ENCODE results near the gene MVK. TPM values are rescaled to one million over a fixed set of nuclear protein-coding genes. Genes with fewer than 3 reads are reported as not detected.

Gene MVK
- total RNA-seq, 2 donors from 2014 or later: 13.4 to 54.1 TPM

DNA sequence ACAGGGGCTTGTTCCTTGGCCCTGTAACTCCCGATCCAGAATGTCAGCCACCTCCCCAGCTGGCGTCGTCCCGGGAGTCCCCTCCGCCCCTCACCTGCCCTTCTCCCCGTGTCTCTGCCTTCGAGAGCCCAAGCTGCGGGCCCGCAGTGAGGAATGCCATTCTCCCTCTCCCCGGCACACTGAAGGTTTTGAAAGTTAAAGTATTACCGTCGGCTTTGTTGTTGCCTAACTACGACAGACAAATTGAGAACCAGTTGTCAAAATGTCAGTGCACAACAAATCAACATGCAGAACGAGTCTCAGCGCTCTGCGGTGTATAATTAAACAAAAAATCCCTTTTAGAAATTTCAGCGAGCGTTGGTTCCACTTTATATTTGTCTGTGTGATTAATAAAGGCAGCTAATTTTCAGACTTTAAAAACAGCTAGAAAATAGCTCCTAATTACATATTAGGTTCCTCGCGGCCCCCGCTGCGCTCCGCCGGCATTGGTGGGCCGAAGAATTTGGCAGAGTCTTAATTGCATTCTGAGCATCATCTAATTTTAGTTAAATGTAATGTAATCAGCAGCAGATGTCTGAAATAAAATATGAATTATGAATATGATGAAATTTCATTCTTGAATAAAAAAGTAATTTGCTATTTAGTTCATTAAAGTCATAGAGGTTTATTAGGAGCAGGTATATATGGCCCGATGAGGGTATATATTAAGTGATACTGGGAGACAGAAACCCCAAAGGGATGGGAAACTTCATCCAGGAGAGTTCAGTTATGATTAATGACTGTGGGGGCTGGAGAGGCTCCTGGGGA lies 40.3 kb downstream of the MVK start:
- Histone ChIP-seq H3K9me3 (no peaks in the 10 kb centered on the region), H3K4me3 (no peak overlapping the region), H3K27ac (no peak overlapping the region), H3K36me3 (no peaks in the 10 kb centered on the region), H3K27me3 (replicated peaks; ENCODE audit: insufficient read depth) (no peaks in the 10 kb centered on the region), H3K4me1 (replicated peaks) (no peaks in the 10 kb centered on the region)
- 72% methylated on average over 26 of the region's 26 CpGs for WGBS
- intact Hi-C loops (cut with DNase I): no loop called here
- no peak for DNase-seq (ENCODE audit: low spot score)
- TF ChIP-seq, protein P1, sequence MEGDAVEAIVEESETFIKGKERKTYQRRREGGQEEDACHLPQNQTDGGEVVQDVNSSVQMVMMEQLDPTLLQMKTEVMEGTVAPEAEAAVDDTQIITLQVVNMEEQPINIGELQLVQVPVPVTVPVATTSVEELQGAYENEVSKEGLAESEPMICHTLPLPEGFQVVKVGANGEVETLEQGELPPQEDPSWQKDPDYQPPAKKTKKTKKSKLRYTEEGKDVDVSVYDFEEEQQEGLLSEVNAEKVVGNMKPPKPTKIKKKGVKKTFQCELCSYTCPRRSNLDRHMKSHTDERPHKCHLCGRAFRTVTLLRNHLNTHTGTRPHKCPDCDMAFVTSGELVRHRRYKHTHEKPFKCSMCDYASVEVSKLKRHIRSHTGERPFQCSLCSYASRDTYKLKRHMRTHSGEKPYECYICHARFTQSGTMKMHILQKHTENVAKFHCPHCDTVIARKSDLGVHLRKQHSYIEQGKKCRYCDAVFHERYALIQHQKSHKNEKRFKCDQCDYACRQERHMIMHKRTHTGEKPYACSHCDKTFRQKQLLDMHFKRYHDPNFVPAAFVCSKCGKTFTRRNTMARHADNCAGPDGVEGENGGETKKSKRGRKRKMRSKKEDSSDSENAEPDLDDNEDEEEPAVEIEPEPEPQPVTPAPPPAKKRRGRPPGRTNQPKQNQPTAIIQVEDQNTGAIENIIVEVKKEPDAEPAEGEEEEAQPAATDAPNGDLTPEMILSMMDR (IDR thresholded peaks at IDR 0.05): no peak
- no peak for TF ChIP-seq POLR2AphosphoS5 (IDR thresholded peaks at IDR 0.05)

DNA sequence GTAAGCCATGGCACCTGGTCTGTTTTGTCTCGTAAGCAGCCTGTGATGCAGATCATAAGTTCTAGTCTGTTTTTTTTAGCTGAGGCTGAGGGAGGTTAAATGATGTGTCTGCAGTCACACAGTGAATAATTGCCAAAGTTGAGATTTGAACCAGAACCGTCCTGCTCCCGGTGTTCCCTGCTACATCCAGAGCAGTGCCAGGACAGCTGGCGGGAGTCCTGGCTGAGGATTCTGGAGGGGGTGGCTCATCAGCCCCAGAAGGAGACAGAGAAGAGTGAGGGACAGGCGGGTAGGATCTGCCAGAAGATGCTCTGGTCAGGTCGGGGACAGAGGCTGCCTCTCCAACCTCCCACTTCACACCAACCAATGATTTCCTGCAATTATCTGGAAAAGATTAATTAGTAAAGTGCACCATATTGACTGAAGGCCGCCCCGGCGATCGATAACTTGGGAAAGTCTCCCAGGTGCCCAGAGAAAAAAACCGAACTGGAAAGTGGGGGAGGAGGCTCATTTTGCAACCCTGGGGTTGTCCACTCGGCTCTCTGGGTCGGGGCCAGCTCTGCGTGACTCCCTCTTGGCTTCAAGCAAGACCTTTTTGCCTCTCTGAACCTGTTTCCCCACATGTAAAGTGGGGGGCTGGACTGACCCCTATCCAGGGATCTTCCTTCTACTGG lies 42.1 kb downstream of the MVK start:
- 70% methylated on average over 14 of the region's 14 CpGs for WGBS
- Histone ChIP-seq H3K36me3 (no peaks in the 10 kb centered on the region), H3K4me3 (no peak overlapping the region), H3K27me3 (replicated peaks; ENCODE audit: insufficient read depth) (no peaks in the 10 kb centered on the region), H3K9me3 (no peaks in the 10 kb centered on the region), H3K4me1 (replicated peaks) (no peaks in the 10 kb centered on the region), H3K27ac (no peak overlapping the region)
- TF ChIP-seq POLR2A (IDR thresholded peaks at IDR 0.05) (no peak), POLR2AphosphoS5 (IDR thresholded peaks at IDR 0.05) (no peak)
- TF ChIP-seq, protein P1 (IDR thresholded peaks at IDR 0.05): no peak
- intact Hi-C loops (cut with DNase I): no loop called here
- DNase-seq (ENCODE audit: low spot score): no peak

DNA sequence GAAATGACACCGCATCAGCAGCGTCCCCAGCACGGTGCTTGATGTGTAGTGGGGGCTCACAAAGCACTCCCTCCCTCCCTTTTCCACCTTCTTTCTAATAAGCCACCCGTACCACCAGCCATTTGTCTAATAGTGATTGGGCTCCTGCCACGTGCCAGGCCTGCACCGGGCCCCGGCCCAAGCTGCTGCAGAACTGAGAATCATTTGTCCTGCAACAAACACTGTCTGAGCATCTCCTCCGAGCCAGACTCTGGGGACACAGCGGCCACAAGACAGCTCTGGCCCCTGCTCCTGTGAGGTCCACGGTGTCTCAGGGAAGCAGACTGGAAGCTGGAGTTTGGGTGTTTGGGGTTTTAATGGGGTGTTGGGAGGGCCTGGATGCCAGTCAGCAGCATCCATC lies 43.9 kb downstream of the MVK start:
- DNase-seq (ENCODE audit: low spot score): no peak
- Histone ChIP-seq H3K27me3 (replicated peaks; ENCODE audit: insufficient read depth) (no peaks in the 10 kb centered on the region), H3K27ac (no peak overlapping the region), H3K4me1 (replicated peaks) (no peaks in the 10 kb centered on the region), H3K4me3 (no peak overlapping the region), H3K36me3 (no peaks in the 10 kb centered on the region), H3K9me3 (no peaks in the 10 kb centered on the region)
- 48% methylated on average over 10 of the region's 10 CpGs for WGBS
- TF ChIP-seq POLR2AphosphoS5 (IDR thresholded peaks at IDR 0.05): no peak
- TF ChIP-seq POLR2A (IDR thresholded peaks at IDR 0.05): no peak
- TF ChIP-seq, protein P1 (IDR thresholded peaks at IDR 0.05): no peak
- intact Hi-C loops (cut with DNase I): no loop called here

DNA sequence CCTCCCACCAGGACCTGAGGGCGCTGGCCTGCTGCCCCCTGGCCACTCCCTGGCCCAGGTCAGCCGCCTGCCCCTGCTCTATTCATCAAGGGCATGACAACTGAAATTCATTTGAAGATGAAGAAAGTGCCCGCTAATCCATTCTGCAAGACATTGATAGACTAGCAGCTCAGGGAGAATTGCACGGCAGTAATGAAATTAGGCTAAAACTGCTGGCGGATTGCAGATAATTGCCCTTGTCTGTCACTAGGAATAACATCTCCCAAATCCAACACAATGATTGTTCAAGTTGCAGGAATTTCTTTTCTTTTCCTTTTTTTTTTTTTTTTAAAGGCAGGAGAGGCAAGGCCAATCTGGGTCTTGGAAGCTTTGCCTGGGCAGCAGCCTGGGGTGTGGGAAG lies 44.5 kb downstream of the MVK start:
- H3K27me3 ChIP-seq (replicated peaks; ENCODE audit: insufficient read depth): no peaks in the 10 kb centered on the region
- no peak for DNase-seq (ENCODE audit: low spot score)
- H3K36me3 ChIP-seq: no peaks in the 10 kb centered on the region
- WGBS: 98% methylated on average over 5 of the region's 5 CpGs
- no peaks in the 10 kb centered on the region for H3K9me3 ChIP-seq
- H3K4me1 ChIP-seq (replicated peaks): no peaks in the 10 kb centered on the region
- intact Hi-C loops (cut with DNase I): no loop called here
- TF ChIP-seq POLR2A (IDR thresholded peaks at IDR 0.05) (no peak), POLR2AphosphoS5 (IDR thresholded peaks at IDR 0.05) (no peak)
- TF ChIP-seq, protein P1 (IDR thresholded peaks at IDR 0.05): no peak
- H3K4me3 ChIP-seq: no peak overlapping the region
- no peak overlapping the region for H3K27ac ChIP-seq
